Liver (tissue), 3 donors: ENCODE data around the gene A4GALT.

ENCODE experiments used
- CTCF ChIP-seq: fragments of 150-350 bp; IDR thresholded peaks from 2 replicates; pipeline ENCODE4 v1.5.1; 2017; ENCODE audit warnings: improper control_type of control experiment, low read depth, low read length; ENCODE audit not compliant: missing input control
- EGR1 ChIP-seq, 2 donors: IDR thresholded peaks; 2 replicates each; pipeline ENCODE4 v1.6.1; 2016 to 2018; ENCODE audit warnings: antibody characterized with exemption in 2 of 2, low read depth in 2 of 2
- donor health status: healthy.
- donor health status: healthy.

GRCh38 chr22:42684462-42685195 is 36.0 kb downstream of the A4GALT start:
- no peak for TF ChIP-seq CTCF
- no peak for TF ChIP-seq EGR1 (IDR thresholded peaks at IDR 0.05; ENCODE audit: low read depth in 2 of 2)
